ENCODE data around the gene TC2N.
A peak's percentile ranks its signal among the peaks of the same experiment; 100 is the strongest.
"Not testable (repeated sequence)": the region's sequence is repeated elsewhere in the genome, so short reads cannot be mapped to it uniquely, and the experiment has no call there.

The TC2N gene

DNA sequence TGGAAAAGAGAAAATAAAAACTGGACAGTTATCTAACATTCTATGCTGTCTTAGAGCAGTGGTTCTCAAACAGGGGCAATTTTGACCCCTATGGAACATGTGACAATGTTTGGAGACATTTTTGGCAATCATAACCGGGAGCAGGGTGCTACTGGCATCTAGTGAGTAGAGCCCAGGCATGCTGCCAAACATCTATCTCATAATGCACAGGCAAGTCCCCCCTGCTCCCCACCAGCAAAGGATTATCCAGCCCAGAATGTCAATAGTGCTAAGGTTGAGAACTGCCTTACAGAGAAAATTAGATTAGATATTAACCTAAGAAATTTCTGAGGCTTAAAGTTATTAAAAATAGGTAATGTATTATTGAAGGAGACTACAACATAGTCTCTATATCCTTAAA, 112.5 kb downstream of the TC2N start:
- DNase-seq (ENCODE audit: low spot score) (no peak), FAIRE-seq (no peak)

GRCh38 chr14:91754185-91754584, 113.2 kb downstream of the TC2N start:
- FAIRE-seq = no peak
- DNase-seq (ENCODE audit: low spot score) = no peak

GRCh38 chr14:91753501-91754128, 113.7 kb downstream of the TC2N start:
- FAIRE-seq (no peak), DNase-seq (ENCODE audit: low spot score) (peak; percentile 18)

- FAIRE-seq = no peak
- DNase-seq (ENCODE audit: low spot score) = no peak
Measured at GRCh38 chr14:91752961-91753360, 114.4 kb downstream of the TC2N start.

DNA sequence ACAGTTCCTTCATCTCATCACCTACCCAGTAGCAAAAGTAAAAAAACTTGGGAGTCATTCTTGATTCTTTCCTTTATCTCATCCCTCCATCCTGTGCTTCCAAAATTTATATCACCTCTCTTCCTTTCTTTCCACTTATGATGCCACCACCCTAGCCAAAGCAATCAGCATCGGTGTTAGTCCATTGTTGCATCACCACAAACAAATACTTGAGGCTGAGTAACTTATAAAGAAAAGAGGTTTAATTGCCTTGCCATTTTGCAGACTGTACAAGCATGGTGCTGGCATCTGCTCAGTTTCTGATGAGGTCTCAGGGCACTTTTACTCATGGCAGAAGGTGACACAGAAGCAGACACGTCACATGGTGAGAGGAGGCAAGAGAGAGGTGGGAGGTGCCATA, 115.6 kb downstream of the TC2N start:
- FAIRE-seq = no peak

GRCh38 chr14:91750634-91751198, 116.6 kb downstream of the TC2N start:
- FAIRE-seq (no peak), DNase-seq (ENCODE audit: low spot score) (no peak)

More for the DNA sequence above, 115.6 kb downstream of the TC2N start:
- DNase-seq (ENCODE audit: low spot score) = no peak

GRCh38 chr14:91749868-91750267, 117.5 kb downstream of the TC2N start:
- DNase-seq (ENCODE audit: low spot score) = no peak
- FAIRE-seq = no peak

DNA sequence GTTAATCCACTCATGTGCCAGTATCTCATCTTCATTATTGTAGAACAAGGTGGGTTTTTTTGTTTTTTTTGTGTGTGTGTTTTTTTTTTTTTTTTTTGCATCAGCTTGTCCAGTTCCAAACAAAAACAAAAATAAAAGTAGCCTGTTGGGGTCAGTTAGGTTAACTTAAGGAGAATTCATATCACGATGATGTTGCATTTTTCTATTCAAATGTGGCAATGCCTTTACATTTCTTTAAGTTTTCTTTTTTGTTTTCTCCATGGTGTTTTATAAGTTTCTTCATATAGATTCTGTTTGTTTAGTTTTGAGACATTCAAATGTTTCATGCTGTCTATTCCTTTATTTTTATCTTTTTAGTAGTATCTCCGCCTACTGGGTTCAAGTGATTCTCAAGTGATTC, 119.3 kb downstream of the TC2N start:
- DNase-seq (ENCODE audit: low spot score) (no peak), FAIRE-seq (no peak)

- no peak for FAIRE-seq
- DNase-seq (ENCODE audit: low spot score) = no peak
Measured at GRCh38 chr14:91745344-91745743, 122.0 kb downstream of the TC2N start.

- FAIRE-seq (no peak), DNase-seq (ENCODE audit: low spot score) (no peak)
Measured at GRCh38 chr14:91744068-91744480, 123.3 kb downstream of the TC2N start.

DNA sequence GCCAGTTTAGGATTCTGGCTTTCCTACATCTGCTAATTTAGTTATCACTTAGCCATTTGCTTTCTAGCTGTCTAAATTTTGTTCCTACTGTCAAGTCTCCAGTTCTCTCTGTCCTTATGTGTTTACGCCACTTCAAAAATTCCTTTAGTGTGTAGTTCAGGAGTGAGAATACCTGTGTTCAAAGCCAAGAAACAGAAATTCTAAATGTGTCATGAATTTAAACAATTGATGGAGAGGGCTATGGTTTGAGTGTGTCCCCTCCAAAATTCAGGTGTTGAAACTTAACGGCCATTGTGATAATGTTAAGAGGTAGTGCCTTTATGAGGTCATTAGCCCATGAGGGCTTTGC, 124.1 kb downstream of the TC2N start:
- no peak for DNase-seq (ENCODE audit: low spot score)
- no peak for FAIRE-seq

DNA sequence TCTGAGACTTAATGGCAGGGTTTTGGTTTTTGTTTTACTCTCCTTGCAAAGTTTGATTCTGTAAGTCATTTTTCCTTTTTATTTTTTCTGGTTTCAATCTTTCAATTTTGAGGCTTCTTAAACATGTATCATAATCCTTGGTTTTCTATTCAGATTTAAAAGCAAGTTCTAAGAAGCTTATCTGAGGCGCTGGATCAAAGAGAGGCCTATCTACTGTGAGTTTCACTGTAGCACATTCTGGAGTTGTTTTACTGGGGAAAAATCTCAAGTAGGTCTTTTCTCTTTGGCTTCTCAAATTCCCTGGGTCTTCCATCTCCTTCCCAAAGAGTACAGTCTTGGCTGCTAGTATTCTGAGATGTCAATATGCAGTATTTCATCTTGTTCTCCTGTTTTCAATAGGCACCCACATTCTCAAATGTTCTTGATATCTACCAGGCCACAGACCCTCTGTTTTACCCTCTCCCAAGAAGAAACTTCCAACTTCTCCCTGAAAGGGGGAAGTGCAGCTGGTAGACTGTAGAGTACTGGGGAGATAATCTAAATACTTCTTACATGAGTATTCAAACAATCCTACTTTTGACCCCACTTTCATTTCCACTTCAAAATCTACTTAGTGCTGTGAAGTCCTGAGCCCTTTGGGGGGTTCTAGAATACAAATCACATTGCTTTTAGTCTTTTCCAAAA, 124.6 kb downstream of the TC2N start:
- FAIRE-seq (no peak), DNase-seq (ENCODE audit: low spot score) (no peak)

GRCh38 chr14:91739867-91740266, 127.5 kb downstream of the TC2N start:
- not testable (repeated sequence) for DNase-seq (ENCODE audit: low spot score); FAIRE-seq

- no peak for FAIRE-seq
- DNase-seq (ENCODE audit: low spot score) = no peak
Measured at GRCh38 chr14:91737619-91738018, 129.7 kb downstream of the TC2N start.

GRCh38 chr14:91732859-91733477, 134.4 kb downstream of the TC2N start:
- DNase-seq (ENCODE audit: low spot score) (no peak), FAIRE-seq (no peak)

GRCh38 chr14:91732439-91732838, 134.9 kb downstream of the TC2N start:
- DNase-seq (ENCODE audit: low spot score) (no peak), FAIRE-seq (no peak)

- no peak for DNase-seq (ENCODE audit: low spot score)
- FAIRE-seq = no peak
Measured at GRCh38 chr14:91731986-91732385, 135.3 kb downstream of the TC2N start, which contains the start of gene CATSPERB. Gene CATSPERB (minus strand): TSS chr14:91732086. CDS start chr14:91729479, 2,607 bp downstream.

DNA sequence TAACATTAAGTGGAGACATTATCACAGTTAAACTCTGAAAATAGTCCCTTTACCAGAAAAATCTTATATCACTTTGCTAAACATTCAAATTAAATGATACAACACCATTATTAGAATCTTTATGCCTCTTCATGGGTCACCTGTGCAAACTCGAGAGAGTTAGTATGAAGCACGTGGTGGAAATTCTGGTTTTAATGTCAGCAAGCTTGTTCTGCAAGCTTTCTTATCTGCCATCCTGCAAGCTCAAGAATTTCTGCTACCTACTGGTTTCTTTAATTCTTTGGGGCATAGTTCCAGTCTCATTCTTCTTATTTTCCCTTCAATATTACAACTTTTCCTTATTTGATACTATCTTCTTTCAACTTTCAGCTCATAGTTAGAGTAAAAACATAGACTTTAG, 136.3 kb downstream of the TC2N start:
- no peak for FAIRE-seq
- DNase-seq (ENCODE audit: low spot score) = no peak

DNA sequence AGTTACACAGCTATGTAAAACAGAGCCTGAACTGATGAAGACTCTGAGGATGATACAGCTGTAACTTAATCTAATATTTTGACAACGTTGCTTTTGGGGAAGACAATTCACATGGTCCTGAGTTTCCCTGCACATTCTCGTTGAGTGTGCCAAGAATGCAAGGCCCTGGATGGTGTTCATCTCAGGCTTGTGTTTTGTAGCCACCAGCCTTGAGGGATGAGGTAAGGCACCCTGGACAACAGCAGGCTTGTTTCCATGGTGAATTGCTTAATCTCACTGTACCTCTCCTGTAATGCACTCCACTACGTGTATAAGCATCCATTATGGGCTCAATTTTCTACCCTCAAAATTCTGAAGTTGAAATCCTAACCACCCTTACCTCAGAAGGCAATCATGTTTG, 137.6 kb downstream of the TC2N start:
- no peak for DNase-seq (ENCODE audit: low spot score)
- no peak for FAIRE-seq

All from urothelium cell line (cell line).